Stimulated activated CD4-positive, alpha-beta T cell treated with anti-CD3 and anti-CD28 coated beads, TNF-alpha, amount 100 ng/mL, for 24 hours (primary cell): Measurements from ENCODE around the gene LYRM4.

Source experiments
- DNase-seq, 3 experiments: peaks; one replicate each; pipeline ENCODE4 v3.0.0-alpha.2; 2020; ENCODE audit warnings: low read depth in 3 of 3

LYRM4 gene

DNA sequence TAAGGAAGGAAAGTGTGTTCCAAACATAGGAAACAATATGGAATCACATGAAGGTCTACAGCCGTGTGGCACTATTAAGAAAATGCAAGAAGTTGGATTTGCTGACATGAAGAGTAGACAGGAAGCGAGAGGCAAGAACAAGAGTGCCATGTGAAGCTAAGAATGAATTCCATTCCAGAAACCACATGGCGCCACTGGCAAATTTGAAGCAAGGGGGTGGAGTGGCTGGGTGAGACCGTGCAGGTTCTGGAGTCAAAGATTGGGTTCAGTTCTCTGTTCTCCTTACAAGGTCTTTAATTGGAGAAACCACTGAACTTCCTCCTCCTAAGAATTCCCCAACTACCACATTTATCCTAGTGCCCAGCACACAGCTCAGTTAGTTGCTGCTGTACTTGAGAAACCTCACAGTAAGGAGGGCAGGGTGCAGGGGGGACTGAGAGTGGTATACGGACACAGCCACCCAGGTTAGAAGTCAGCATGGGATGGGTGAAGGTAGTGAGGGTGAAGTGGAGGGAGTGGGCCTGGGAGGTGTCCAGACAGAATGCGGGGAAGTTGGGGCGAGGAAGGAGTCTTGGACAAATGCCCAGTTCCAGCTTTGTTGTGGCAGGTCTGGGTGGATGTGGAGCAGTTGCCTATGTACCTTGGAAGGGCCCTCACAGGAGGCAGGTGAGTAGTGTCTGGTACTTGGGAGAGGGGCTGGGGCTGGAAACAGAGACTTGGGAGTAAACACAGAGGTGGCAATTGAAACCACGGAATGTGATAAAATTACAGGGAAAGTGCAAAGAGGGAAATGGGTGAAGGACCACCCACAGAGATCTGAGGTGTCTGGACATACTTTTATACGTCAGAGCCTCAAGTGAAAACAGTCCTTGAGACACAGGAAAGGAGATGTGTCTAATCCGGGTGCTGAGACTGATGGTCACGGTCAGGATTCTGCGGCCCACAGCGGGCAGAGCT is 14.3 kb downstream of the LYRM4 start:
- DNase-seq = no peak

DNA sequence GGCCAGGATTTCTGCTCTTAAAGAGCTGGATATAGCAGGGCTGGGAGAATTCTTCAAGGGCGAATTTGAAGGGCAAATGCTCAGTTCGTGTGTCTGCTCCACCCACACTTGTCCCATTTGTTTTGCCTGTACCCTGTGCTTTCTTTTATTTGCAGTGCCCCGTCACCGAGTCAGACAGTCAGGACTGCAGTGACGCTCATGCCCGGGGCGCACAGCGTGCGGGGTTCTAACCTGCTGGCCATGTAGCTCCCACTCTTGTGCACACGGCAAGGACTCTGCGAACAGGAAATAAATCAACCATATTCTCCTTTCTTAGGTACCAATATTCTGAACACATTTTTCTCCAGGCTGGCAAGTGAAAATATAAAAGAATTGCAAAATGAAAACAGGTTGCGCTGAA is 17.7 kb downstream of the LYRM4 start:
- DNase-seq = no peak

DNA sequence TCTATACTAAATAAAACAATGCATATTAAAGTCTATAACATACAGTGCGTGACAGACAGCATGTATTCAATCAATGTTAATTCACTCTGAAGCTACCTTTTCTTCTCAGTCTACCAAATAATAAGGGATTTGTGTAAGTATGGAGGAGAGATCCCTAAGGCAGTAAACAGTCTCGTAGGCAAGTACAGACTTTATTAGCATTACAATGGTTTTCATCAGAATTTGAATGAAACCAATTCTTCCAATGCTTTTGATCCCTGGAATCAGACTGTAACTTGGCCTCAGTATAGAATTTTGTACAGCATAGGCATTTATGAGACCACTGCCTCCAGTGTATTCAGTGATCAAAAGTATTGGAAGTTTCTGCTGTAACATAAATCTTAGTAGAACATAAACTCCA is 19.5 kb downstream of the LYRM4 start:
- DNase-seq = no peak

DNA sequence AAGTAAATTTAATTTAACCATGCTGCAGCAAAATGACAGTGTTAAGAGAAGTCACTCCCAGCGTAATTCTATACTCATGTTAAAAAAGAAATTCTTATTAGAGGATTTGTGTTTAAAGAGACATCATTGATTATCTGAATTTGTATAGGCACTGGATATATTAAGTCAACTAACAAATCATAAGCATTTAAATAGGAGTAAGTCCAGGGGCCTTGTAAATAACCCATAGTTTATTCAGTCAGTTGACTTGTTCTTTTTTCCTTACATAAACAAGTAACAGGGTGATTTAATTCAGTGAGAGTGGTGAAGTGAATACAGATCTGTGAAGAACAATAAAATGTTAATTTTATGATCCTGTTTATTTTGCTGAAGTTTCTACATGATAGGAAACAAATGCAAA is 22.4 kb downstream of the LYRM4 start:
- DNase-seq = no peak

DNA sequence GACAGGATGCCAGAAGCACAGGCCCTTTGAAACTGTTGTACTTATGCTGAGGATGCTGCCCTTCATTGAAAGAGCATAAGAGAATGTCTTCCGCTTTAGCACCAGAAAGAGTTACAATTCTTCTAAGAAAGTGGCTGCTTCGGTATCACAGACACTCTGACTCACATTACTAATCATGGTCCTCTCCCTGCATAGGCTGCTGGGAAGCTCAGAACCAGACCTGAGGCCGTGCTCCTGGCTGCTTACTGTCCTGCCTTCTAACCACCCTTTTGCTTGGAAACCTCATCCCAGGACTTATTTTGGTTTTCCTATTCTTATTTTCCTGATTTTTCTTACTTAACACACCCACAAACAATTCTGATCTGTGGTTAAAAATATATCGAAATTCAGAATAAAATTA is 22.9 kb downstream of the LYRM4 start:
- DNase-seq = no peak

DNA sequence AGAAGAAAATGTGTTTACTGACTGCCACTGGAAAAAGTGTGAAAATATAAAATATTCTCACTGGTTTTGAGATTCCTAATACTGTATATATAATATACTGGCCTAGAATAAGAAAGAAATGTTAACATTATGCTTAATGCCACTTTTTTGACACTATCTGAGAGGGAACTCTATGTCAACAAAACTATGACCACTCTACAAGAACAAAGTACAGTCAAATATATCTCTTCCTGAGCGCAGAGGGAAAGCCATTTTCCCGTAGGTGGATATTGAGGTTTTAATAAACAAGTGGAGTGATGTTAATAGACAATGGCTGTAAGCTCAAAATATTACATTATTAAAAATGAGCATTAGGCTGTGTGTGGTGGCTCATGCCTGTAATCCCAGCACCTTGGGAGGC is 24.9 kb downstream of the LYRM4 start:
- no peak for DNase-seq

DNA sequence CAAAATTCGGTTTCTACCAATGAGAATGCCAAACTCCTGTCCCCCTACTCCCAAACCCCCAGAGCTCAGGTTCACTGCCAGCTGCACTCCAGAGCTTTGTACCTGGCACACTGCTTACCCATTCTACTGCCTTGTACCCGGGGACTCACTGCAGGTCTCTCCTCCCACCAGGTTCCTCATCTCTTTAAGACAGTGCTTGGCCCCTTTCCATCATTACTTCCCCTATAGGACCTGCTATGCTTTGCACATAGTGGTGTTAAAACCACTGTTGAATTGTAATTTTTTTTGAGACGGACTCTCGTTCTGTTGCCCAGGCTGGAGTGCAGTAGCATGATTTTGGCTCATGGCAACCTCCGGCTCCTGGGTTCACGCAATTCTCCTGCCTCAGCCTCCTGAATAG is 25.9 kb downstream of the LYRM4 start:
- DNase-seq = no peak

DNA sequence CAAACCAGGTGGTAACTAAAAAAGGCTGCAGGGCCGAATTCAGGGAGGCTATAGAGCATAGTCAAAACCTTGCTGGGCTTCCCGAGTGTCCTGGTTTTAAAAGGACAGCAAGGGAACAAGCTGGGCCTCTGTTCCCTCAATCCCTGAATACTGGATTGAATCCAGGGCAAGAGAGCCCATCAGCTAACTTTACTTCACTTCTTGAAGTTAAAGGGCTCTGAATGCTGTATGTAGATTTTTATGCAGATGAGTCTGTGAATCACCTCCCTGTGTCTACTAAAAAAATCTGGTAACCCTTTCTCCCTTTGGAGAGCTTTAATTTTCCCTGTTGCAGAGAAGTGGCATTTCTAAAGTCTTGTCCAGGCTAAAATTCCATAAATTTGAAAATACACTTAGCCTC is 29.5 kb downstream of the LYRM4 start:
- DNase-seq = no peak

DNA sequence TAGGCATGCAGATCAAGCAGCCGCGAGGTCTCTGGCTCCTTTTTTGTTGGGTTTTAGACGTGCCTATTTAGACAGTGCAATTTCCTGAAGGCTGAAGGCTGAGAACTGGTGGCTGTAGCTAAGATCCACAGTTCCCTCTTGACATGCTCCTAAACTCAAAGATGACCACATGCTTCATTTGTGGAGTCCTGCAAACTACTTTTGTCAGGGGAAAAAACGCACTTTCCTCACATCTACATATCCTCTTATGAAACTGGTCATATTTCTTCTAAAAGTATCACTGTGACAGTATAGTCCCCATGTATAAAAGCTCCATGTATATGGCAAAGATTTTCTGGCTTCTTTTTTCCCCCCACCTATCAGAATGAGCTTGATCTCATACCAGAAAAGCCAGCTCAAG is 30.7 kb downstream of the LYRM4 start:
- DNase-seq = no peak

DNA sequence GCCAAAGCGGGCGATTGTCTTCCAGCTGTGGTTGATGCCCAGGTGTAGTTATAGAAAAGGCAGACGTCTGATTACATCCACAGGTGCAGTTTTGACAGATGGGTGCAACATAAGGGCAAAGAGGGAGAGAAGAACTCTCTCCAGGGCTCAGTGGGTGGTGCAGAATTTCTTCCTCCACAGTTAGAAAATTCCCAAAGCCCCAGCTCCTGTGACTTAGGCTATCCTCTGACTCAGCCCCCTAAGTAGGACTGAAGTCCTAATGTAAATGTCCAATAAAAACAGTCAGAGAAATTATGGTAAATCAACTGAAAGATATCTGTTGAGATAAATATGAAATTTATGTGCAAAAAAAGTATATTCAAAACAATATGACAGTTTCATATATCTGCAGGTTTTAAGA is 31.4 kb downstream of the LYRM4 start:
- no peak for DNase-seq

DNA sequence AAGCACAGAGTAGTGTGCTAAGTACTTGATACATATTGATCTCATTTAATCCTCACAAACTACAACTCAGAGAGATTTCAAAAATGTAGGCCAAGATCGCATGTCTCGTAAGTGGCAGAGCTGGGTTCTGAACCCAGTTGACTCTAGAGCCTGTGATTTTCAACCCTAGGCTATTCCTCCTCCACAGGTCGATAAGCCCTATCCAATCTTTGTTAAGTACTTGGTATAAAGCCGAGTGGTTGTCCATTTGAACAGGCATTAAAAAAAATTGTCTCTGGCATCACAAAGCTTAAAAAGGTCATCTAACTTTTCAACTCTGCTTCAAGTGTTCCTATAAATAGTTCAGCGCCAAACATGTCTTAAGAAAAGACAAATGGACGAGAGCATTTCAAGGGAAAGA is 37.4 kb downstream of the LYRM4 start:
- DNase-seq = no peak

DNA sequence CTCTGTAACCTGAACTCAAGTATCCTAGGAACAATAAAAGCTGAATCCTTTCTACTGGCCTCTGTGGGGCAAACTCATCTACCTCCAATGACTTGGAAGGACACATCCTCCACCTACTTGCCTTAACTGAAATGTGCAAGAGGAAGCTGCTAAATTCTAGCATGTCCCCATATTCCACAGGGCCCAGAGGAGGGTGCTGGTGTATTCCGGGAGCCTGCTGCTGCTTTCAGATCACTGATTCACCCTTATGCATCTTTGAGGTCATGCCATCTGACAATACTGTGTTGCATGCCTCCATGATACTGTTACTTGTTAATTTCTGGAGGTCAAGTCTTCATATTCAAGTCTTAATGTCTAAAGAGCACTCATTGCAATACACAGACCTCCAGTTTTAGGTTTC is 40.3 kb downstream of the LYRM4 start:
- DNase-seq = no peak

DNA sequence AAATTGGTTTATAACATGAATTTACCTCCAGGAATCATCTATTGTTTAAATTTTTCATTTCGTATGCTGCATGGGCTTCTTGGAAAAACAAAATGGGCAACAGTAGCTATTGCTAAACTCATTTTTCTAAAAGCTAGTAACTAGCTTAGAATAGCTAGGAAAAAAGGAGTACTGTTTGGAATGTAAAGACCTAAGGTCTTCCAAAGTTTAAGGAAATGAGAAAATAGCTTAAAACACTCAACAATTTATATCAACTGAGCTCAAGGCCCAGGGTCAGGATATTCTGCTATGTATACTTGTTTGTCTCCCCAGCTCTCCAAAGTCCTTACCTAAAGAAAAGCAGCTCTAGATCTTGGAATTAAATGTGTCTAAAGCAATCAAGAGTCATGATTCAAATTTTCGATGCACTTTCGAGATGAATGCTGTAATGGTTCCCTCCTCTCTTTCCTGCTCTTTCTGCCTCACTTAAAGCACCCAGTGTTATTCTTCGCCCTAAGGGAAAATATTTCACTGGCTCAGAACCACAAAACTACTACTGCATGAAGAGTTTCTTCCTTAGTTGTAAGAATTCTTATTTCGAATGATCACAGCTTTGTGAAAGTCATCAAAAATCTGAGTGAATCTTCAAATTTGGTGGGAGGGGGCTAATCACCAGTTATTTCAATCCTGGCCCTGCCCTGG is 41.6 kb downstream of the LYRM4 start:
- DNase-seq = no peak

DNA sequence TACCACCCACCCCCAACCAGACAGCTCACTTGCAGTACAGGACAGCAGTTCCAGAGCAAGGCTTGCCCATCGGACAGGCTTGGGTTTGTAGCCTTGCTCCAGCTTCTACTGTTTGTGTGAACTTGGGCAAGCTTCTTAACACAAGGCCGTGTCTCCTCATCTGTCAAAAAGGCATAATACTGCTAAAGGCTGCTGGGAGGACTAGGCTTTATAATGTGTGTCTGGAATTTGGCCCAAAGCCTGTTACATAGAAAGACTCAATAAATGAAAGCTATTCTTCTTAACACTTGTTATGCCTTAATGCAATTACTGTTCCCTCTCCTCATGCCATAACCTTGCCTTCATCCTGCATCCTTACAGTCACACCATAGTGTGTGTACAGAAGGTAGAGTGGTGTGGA is 43.4 kb downstream of the LYRM4 start:
- DNase-seq = no peak

DNA sequence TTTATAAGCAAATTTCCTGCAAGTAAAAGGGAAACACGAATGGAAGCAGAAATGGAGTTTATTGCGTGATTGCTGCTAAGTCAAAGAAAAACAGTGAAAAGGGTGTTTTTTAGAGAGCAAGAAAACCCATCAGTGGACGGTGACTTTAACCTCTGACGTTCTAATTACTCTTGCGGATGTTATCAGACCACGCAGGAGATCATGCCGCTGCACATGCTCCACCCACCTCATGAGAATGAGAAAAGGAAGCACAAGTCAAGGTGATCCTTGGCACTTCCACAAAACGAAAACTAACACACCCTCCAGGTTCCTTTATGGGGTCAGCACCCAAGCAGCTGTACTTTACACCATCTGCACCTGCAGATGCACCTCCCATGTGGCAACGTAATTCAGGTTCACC is 45.0 kb downstream of the LYRM4 start:
- DNase-seq = no peak

DNA sequence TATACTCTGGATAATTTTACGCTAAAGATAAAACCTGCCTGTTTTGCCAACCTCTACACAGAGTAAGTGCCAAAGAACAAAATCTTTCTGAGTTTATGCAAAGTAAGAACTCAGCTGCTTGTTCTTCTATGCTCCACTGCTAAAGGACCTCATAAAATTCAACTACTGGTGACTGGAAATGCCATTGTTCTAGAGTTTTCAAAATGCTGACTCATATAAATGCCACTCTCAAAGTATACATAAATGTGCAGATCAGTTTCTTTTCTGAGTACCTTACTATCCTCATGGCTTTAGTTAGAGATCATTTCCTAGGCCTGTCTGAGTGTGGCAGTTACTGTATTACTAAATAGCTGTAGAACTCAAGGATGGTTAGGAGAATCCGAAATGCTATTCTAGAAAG is 45.6 kb downstream of the LYRM4 start:
- no peak for DNase-seq

DNA sequence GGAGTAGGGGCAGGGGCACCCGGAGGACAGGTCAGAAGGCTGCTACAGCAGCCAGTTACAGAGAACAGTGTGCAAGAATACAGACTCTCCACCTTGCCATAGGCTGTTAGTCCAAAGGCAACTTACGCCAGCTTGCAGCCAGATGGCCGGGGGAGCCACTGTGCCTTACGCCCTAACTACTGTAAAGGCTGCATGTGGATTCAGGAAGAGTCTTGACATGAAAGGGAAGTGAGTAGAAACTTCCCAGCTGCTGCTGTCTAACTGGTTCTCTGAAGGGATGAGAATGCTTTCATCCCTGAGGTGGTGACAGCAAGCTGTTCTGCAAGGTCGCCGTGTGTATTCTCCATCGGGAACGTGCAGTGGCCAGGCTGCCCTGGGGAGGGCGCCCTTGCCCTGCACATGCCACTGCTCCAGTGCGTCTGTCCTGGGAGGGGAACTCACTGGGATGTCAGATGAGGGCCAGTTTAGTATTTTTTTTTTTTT is 46.1 kb downstream of the LYRM4 start:
- peak in 1 of 3 experiments; percentile 16 for DNase-seq

DNA sequence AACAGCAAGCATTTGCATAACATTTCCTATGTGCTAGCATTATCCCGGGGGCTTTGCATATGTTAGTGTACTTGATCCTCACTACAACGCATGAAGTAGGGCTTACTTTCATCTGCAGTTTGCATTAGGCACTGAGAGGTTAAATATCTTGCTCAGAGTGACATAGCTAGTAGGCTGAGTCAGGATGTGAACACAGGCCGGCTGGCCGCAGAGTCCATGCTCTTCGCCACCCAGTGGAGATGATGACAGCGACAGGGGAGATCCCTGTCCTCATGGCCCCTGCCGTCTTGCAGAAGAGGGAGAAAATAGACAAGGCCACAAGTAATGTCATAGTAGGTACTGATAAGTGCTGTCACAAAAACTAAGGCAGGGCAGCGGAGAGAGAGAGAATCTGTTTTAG is 46.9 kb downstream of the LYRM4 start:
- DNase-seq = no peak

DNA sequence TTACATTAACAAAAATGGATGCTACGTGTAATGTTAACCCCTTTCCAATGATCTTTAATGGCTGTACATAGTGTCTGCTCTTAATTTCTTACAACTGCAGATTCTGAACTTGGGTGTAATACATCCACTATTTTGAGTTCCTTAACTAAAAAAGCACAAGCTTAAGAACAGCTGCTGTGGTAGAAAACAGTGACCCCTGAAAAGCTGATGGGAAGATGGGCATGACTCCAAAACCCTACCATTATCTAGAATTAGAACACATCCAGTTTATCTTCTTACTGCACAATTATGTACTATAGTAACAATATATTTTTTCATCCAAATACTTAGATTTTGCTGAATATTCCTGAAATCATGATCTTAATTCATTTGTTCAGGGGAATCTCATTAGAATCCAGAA is 49.3 kb downstream of the LYRM4 start:
- no peak for DNase-seq

DNA sequence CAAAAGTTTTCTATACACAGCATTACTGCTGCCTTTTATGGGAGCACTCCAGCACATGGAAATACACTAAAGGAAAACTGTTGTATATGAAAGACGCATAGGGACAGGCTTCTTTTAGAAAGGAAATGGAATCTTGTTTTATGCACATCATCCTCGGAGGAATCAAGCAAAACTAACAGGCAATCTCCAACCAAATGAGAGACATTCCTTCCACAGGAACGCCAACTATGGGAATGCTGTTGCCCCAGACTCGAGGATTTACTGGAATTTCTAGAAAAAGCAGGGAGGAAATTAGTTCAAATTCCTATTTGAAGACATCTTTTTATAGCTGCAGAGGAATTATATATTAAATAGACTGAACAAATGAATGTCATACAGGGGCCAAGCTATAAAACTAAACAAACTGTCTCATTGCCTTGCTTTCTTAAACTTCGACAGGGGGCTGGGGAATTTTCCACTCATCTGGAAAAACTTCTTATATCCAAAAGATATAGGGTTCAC is 52.2 kb downstream of the LYRM4 start:
- DNase-seq = no peak

DNA sequence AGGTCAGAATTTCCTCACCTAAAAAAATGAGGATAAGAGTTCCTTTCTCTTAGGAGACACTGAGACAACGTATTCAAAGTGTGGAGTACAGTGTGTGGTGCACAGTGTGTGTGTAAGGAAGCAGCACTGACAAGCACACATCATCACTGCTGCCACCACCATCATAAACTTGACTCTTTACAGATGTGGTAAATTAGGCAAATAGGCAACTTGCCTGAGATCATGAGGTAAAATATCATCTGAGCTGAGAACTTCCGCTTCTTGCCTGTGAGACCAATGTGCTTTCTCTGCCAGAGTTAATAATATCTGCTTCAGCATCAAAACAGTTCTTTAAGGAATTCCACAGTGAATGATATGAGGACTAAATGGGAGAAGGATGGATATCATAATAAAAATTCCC is 52.7 kb downstream of the LYRM4 start:
- no peak for DNase-seq

DNA sequence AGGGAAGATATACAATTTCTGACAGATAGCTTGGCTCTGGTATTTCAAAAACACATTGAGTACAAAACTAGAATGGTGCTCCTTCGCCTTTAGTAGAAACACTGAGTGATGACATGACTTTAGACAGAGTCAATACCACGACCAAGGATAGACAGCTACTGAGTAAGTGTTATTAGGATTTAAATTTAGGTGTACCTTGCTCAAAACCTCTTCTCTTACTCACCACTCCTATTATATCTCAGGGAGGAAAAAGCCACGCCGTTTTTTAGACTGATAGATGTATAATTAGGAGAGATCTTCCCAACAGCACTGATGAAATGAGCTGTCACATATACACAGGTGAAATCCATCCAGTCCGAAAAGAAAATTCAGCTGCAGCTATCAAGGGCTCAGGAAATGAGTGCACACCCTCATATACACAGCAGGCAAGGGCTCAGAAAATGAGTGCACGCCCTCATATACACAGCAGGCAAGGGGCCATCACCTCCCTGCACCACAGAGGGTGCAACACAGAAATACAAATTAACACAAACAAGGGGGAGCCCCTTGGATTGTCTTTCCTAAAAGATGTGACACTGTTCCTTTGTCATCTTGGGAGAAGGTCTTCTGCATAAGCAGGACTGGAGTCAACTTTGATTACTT is 53.7 kb downstream of the LYRM4 start:
- DNase-seq = no peak
